Heart right ventricle (tissue), 16 donors: ENCODE measurements around the gene FXYD3. TPM values are rescaled to one million over a fixed set of nuclear protein-coding genes. Genes with fewer than 3 reads are reported as not detected.

Experiments used
- ATAC-seq, 8 donors: fragments of 200-7000 bp; cut with Tn5 transposase; one replicate each; pipeline ENCODE4 v1.9.1; 2020; ENCODE audit warnings: mild to moderate bottlenecking in 8 of 8, moderate library complexity in 8 of 8, moderate number of reproducible peaks in 1 of 8
- DNase-seq, 2 donors: peaks; one replicate each; pipeline ENCODE4 v3.0.0-alpha.2; 2020
- H3K27ac ChIP-seq, 10 donors: fragments of 200-600 bp; sonication (generic) in 2 of 10; one replicate each; pipeline versions ENCODE4 v1.5.0 to v1.8.0; 2020 to 2022; ENCODE audit warnings: mild to moderate bottlenecking in 3 of 10
- H3K27me3 ChIP-seq, 7 donors: fragments of 200-600 bp; one replicate each; pipeline ENCODE4 v1.8.0; 2021 to 2022; ENCODE audit warnings: mild to moderate bottlenecking in 2 of 7
- H3K36me3 ChIP-seq, 9 donors: fragments of 200-600 bp; sonication (generic) in 1 of 9; one replicate each; pipeline versions ENCODE4 v1.5.0 to v1.8.0; 2020 to 2022; ENCODE audit warnings: mild to moderate bottlenecking in 2 of 9
- H3K4me1 ChIP-seq, 9 donors: fragments of 200-600 bp; sonication (generic) in 1 of 9; one replicate each; pipeline versions ENCODE4 v1.5.0 to v1.8.0; 2020 to 2022; ENCODE audit warnings: mild to moderate bottlenecking in 4 of 9
- H3K4me3 ChIP-seq, 10 donors: fragments of 200-600 bp; sonication (generic) in 2 of 10; one replicate each; pipeline versions ENCODE4 v1.5.0 to v1.8.0; 2020 to 2022; ENCODE audit warnings: mild to moderate bottlenecking in 7 of 10, moderate library complexity in 2 of 10
- H3K9me3 ChIP-seq, 11 donors: fragments of 200-600 bp in 10 of 11; sonication (generic) in 2 of 11; one replicate each; pipeline versions ENCODE4 v1.5.0 to v1.8.0; 2013 to 2022; ENCODE audit warnings: mild to moderate bottlenecking in 2 of 11, control low read depth in 1 of 11, moderate library complexity in 1 of 11
- WGBS, 2 donors: extraction: QIAGEN DNeasy Blood & Tissue Kit; methylation state at CpG; one replicate each; pipeline ENCODE4 v1.1.7; 2013; ENCODE audit warnings: inconsistent platforms in 1 of 2; 5-methylcytosine and 5-hydroxymethylcytosine counted together
- intact Hi-C, 10 donors: fragments of 100-400 bp; cut with DNase I; formaldehyde crosslinking; loops; one replicate each; pipeline versions ENCODE4 v1.11.1 to v1.14.2; 2022
- polyA plus RNA-seq, 2 donors: library from polyadenylated mRNA; stranded (reverse); fragments of 200-250 nt; gene quantifications; one replicate each; pipeline ENCODE4 v1.2.3, GENCODE V29; 2013
- total RNA-seq, 10 donors: library from RNA; stranded (reverse); fragmentation: NEBNext Ultra II Directional in 3 of 10; extraction: Animal tissue kit (Norgen Biotek cat#: 25700) in 3 of 10; gene quantifications; one replicate each; pipeline versions ENCODE4 v1.2.1 to v1.2.4, GENCODE V29; 2021 to 2023
- TF ChIP-seq, protein P1 (sequence below), 9 donors: fragments of 200-600 bp; sonication (generic) in 2 of 9; IDR thresholded peaks; one replicate each; pipeline versions ENCODE4 v1.5.0 to v1.8.0; 2021 to 2022; ENCODE audit warnings: antibody characterized with exemption in 9 of 9, mild to moderate bottlenecking in 5 of 9, moderate library complexity in 1 of 9
- donor health status: Arrhythmogenic right ventricular cardiomyopathy.
- donor health status: ischemic (EF 13 %, LVEDD 7.1; RV severe dilation, severe dysfunction).
- donor health status: healthy with polysubstance abuse.
- donor health status: DM: no; HTN: yes; CAD: no.
- donor health status: DM: no; HTN: no; CAD: no.
- donor health status: ischemic (EF 25% LVEDD 6.9; RV normal size, moderate dysfunction).
- donor health status: ischemic (EF 25% LVEDD 5.7; RV mildly dilated, moderate dysfunction).
- donor health status: healthy.
- donor health status: DM: yes; HTN: yes; CAD: no.
- donor health status: Ischemic cardiomyopathy.
- donor health status: ischemic (EF 35%, LVEDD 5.7; RV mildly dilated, moderate dysfunction).
- donor health status: nonischemic (EF 11% LVEDD 7.7; RV severe dilation, severe dysfunction).
- donor health status: DM: yes; HTN: yes; CAD: no.
- donor health status: PGD.
- donor health status: ischemic (EF 29% LVEDD 5.4; RV normal size, mild dysfunction).
- donor health status: nonischemic (EF 23%, LVEDD 6.1; RV moderate dilation, normal function).

Gene FXYD3
- total and polyA plus RNA-seq, 12 donors = 0.51 to 2.7 (median 0.78) TPM; not detected in 3

DNA sequence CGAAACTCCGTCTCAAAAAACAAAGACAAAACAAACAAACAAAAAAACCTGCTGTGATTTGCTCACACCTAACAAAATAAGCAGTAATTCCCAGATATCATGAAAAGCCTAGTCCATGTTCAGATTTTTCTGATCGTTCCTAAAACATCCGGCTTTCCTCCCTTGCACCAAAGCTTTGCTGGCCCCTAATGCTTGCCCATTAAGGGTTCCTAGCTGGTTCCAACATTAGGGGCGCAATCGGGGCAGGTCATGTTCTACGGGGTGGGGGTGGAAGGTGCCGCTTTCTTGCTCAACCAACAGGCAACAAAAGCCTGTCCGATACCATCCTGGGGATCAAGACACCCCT lies 25.5 kb upstream of the FXYD3 start:
- DNase-seq (no peak), ATAC-seq (no peak)
- Histone ChIP-seq H3K9me3 (no peaks in the 10 kb centered on the region), H3K36me3 (no peaks in the 10 kb centered on the region), H3K27ac (no peak overlapping the region), H3K4me1 (peaks cover 0 to 10% (median 9%) of the 10 kb centered on the region in 9 donors), H3K27me3 (peaks cover 0 to 35% (median 13%) of the 10 kb centered on the region in 7 donors), H3K4me3 (no peak overlapping the region)
- intact Hi-C loops = loop anchor here in 7 of 10 donors (1.0 to 10.0 kb wide), 4 partner anchors 115 to 118 kb away; no protein-coding TSS in a partner anchor
- TF ChIP-seq, protein P1, sequence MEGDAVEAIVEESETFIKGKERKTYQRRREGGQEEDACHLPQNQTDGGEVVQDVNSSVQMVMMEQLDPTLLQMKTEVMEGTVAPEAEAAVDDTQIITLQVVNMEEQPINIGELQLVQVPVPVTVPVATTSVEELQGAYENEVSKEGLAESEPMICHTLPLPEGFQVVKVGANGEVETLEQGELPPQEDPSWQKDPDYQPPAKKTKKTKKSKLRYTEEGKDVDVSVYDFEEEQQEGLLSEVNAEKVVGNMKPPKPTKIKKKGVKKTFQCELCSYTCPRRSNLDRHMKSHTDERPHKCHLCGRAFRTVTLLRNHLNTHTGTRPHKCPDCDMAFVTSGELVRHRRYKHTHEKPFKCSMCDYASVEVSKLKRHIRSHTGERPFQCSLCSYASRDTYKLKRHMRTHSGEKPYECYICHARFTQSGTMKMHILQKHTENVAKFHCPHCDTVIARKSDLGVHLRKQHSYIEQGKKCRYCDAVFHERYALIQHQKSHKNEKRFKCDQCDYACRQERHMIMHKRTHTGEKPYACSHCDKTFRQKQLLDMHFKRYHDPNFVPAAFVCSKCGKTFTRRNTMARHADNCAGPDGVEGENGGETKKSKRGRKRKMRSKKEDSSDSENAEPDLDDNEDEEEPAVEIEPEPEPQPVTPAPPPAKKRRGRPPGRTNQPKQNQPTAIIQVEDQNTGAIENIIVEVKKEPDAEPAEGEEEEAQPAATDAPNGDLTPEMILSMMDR (IDR thresholded peaks at IDR 0.05) = no peak
- WGBS, 2 donors = 37 to 39% methylated on average over 9 of the region's 9 CpGs

DNA sequence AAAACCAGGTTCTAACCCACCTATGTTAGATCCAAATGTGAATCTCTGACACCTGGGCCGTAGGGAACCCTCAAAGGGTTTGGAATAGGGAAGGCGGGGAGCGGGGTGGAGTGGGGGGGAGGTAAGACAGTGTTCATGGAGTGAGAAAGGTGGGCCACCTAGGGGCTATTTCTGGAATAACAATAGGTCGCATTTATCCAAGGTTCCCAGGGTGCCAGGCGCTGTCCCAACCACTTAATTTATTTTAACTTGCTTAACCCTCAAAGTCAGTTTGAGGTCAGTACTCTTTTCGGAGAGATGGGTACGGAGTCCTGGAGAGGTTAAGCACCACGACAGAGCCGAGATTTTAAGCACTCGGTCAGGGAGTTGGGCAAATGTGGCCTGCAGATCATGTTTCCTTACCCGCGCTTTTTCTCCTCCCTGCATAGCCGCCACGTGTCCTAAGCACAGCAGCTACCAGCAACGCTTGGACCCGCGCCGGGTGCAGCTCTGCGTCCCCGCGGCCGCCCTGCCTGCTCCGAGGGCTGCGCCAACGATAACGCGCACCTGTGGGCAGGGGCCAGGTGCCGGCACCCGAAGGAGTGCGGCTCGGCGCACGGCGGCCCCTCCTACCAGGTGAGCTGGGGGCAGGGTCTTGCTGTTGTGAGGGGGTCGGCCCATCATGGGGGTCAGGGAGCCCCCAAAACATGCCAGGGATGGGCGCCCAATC lies 25.0 kb upstream of the FXYD3 start:
- H3K27me3 ChIP-seq = peaks cover 0 to 35% (median 13%) of the 10 kb centered on the region in 7 donors

DNA sequence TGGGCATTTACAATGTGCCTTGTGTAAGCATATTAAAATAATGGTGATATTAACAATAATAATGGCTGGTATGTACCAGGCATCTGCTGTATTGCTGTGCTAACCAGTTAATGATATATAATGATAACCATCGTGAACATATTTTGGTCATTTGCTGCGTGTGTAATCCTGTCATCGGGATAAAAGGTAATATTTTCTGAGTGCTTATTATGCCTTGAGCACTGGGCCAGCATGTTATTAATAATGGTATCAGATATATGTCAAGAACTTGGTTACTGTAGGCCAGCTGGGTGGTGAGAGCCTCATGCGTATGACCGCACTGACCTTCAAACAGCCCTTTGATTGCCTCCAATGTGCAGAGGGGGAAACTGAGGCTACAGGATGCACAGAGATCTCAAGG lies 22.2 kb upstream of the FXYD3 start:
- intact Hi-C loops = loop anchor here in 5 of 10 donors (5.0 to 10.0 kb wide), 2 partner anchors 119 to 121 kb away; no protein-coding TSS in a partner anchor
- no peak overlapping the region for H3K27ac ChIP-seq
- 94 to 95% methylated on average over 5 of the region's 5 CpGs for WGBS, 2 donors

More for the DNA sequence above, 25.0 kb upstream of the FXYD3 start:
- DNase-seq (peak in 1 of 2 donors; percentile 57), ATAC-seq (peak; percentile 74 to 92 (median 86))
- peaks cover 0 to 10% (median 9%) of the 10 kb centered on the region in 9 donors for H3K4me1 ChIP-seq
- no peaks in the 10 kb centered on the region for H3K9me3 ChIP-seq
- TF ChIP-seq, protein P1 (IDR thresholded peaks at IDR 0.05) = peak; percentile 43 to 71 (median 67)
- intact Hi-C loops = loop anchor here in 7 of 10 donors (1.0 to 10.0 kb wide), 4 partner anchors 116 to 118 kb away; no protein-coding TSS in a partner anchor
- no peaks in the 10 kb centered on the region for H3K36me3 ChIP-seq
- 4 to 5% methylated on average over 36 of the region's 36 CpGs for WGBS, 2 donors
- H3K4me3 ChIP-seq = no peak overlapping the region
- no peak overlapping the region for H3K27ac ChIP-seq

DNA sequence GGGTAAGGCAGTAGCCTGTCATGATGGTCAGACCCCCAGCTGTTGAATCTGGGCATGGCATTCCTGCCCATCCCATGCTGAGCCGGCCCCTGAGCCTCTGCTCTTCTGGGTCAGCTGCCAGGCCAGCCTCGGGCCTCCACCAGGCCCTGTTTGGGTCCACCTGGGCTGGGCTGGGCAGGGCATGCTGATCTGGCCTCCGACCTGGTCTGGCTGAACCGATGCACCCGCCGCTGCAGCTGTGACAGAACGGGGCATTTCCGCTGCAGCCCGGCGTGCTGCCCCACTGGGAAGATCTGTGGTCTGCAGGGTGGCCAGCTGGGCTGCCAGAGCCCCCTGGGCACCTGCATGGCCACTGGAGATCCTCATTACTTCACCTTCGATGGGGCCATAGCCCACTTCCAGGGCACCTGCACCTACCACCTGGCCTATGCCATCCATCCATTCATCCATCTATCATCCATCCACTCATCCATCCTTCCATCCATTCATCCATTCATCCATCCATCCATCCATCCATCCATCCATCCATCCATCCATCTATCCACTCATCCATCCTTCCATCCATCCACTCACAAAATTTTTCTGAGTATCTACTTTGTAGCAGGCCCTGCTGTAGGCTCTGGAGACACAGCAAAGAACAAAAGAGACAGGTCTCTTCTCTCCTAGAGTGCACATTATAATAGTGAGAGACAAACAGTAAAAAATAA lies 21.5 kb upstream of the FXYD3 start:
- intact Hi-C loops = loop anchor here in 5 of 10 donors (5.0 to 10.0 kb wide), 2 partner anchors 119 to 122 kb away; no protein-coding TSS in a partner anchor
- 87 to 90% methylated on average over 11 of the region's 11 CpGs for WGBS, 2 donors
- DNase-seq (no peak), ATAC-seq (no peak)
- Histone ChIP-seq H3K4me3 (no peak overlapping the region), H3K4me1 (peaks cover 0 to 10% (median 9%) of the 10 kb centered on the region in 9 donors), H3K9me3 (no peaks in the 10 kb centered on the region), H3K27ac (no peak overlapping the region), H3K36me3 (no peaks in the 10 kb centered on the region), H3K27me3 (peaks cover 0 to 29% (median 13%) of the 10 kb centered on the region in 7 donors)
- TF ChIP-seq, protein P1 (IDR thresholded peaks at IDR 0.05) = no peak

More for the DNA sequence above, 22.2 kb upstream of the FXYD3 start:
- no peak overlapping the region for H3K4me3 ChIP-seq
- H3K4me1 ChIP-seq = peaks cover 0 to 10% (median 9%) of the 10 kb centered on the region in 9 donors
- TF ChIP-seq, protein P1 (IDR thresholded peaks at IDR 0.05) = no peak
- H3K27me3 ChIP-seq = peaks cover 0 to 33% (median 13%) of the 10 kb centered on the region in 7 donors
- H3K36me3 ChIP-seq = no peaks in the 10 kb centered on the region
- ATAC-seq = no peak
- no peaks in the 10 kb centered on the region for H3K9me3 ChIP-seq
- no peak for DNase-seq
